HUES64 (cell line): ENCODE measurements around the gene ZNF106.

ENCODE experiments used
- H3K27ac ChIP-seq: 2 replicates; pipeline ENCODE4 v1.7.0; 2013; ENCODE audit warnings: low read depth, low read length, inconsistent platforms
- H3K27me3 ChIP-seq: 2 replicates; pipeline ENCODE4 v1.6.1; 2013; ENCODE audit warnings: mild to moderate bottlenecking, low read length; ENCODE audit not compliant: insufficient read depth
- H3K36me3 ChIP-seq: 2 replicates; pipeline ENCODE4 v1.6.1; 2013; ENCODE audit warnings: mild to moderate bottlenecking, low read length; ENCODE audit not compliant: insufficient read depth
- H3K4me1 ChIP-seq: 2 replicates; pipeline ENCODE4 v1.6.1; 2013; ENCODE audit warnings: mild to moderate bottlenecking, low read length, moderate library complexity; ENCODE audit not compliant: insufficient read depth
- H3K4me3 ChIP-seq: 2 replicates; pipeline ENCODE4 v1.5.1; 2013; ENCODE audit warnings: mild to moderate bottlenecking, low read length, moderate library complexity
- H3K9ac ChIP-seq: 2 replicates; pipeline ENCODE4 v1.6.1; 2013; ENCODE audit warnings: mild to moderate bottlenecking, low read depth, low read length
- H3K9me3 ChIP-seq: 2 replicates; pipeline ENCODE4 v1.6.1; 2013; ENCODE audit warnings: low read depth, low read length; ENCODE audit not compliant: insufficient read depth
- WGBS: fragments of 150-250, 120-280 bp; methylation state at CpG from one replicate; pipeline ENCODE4 v1.1.7; 2013; ENCODE audit warnings: missing lambda C conversion rate; 5-methylcytosine and 5-hydroxymethylcytosine counted together

Gene ZNF106

DNA sequence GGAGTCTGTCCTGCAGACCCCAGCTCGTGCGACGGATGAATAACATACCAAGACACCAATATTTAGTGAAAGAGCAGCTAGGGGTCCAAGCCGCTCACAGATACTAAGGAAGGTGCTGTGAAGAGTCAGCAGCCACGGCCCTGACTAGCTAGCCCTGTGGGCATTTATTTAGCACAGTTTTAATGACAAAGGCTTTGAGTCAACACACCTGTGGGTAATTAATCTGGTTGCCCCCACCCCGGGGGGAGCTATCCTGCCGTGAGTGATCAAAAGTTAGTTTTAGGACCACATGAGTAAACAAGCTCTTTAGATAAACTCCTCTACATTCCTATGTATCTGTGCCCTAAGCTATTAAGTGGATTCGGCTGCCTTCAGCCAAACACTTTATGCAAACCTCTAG lies 112.9 kb downstream of the ZNF106 start:
- peaks cover 10% of the 10 kb centered on the region; the same call in 1 of the 2 replicates for H3K27me3 ChIP-seq
- 73% methylated on average over 8 of the region's 8 CpGs for WGBS

DNA sequence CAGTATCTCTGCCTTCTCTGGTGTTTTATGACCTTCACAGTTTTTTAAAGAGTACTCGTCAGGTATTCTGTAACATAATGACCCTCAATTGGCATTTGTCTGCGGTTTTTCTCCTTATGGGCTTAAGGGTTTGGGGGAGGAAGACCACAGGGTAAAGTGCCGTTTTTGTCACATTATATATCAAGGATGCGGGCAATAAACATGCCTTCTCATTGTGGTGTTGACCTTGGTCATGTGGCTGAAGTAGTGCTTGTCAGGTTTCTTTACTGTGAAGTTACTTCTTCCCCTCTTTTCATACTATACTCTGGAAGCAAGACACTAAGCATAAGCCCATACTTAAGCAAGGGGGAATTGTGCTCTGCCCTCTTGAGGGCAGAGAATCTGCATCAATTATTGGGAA lies 115.0 kb downstream of the ZNF106 start:
- WGBS, result 87% methylated on average over 4 of the region's 4 CpGs
- no peak overlapping the region for H3K9ac ChIP-seq

More for the DNA sequence above, 112.9 kb downstream of the ZNF106 start:
- no peaks in the 10 kb centered on the region for H3K4me1 ChIP-seq
- H3K9ac ChIP-seq, result no peak overlapping the region
- H3K9me3 ChIP-seq, result peaks cover 22% of the 10 kb centered on the region
- H3K36me3 ChIP-seq, result no peaks in the 10 kb centered on the region
- H3K27ac ChIP-seq, result no peak overlapping the region
- H3K4me3 ChIP-seq, result no peak overlapping the region

DNA sequence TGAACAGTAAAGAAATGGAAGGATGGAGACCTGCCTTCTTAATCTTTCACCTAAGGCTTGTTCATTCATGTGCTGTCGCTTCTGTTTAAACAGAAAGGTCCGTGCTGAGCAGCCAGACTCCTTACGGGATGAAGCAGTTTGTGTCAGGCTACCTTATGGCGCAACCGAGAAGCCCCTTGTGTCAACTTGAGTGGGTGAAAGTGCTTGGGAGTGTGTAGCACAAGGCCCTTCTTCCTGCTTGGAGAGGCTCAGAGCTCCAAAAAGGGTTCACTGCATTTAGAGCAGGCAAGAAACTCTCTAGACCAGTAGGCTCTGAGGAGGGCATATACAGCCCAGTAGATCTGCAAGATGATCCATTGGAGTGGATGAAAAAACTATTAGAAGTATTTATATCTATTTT lies 115.7 kb downstream of the ZNF106 start:
- no peak overlapping the region for H3K9ac ChIP-seq
- peaks cover 10% of the 10 kb centered on the region; the same call in 1 of the 2 replicates for H3K27me3 ChIP-seq
- 94% methylated on average over 5 of the region's 5 CpGs for WGBS

More for the DNA sequence above, 115.0 kb downstream of the ZNF106 start:
- Histone ChIP-seq H3K9me3 (peaks cover 28% of the 10 kb centered on the region), H3K27ac (no peak overlapping the region), H3K4me3 (no peak overlapping the region), H3K4me1 (no peaks in the 10 kb centered on the region), H3K27me3 (peaks cover 10% of the 10 kb centered on the region; the same call in 1 of the 2 replicates), H3K36me3 (no peaks in the 10 kb centered on the region)

DNA sequence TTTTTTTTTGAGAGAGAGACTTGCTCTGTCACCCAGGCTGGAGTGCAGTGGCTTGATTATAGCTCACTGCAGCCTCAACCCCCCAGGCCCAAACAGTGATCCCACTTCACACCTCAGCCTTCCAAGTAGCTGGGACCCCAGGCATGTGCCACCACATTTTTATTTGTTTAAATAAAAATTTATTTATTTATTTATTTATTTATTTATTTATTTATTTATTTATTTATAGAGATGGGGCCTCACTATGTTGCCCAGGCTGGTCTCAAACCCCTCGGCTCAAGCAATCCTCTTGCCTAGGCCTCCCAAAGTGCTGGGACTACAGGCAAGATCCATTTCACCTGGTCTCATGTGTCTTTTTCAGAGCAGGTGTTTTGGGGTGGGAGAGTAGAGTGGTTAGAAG lies 116.1 kb downstream of the ZNF106 start:
- Histone ChIP-seq H3K4me3 (no peak overlapping the region), H3K36me3 (no peaks in the 10 kb centered on the region), H3K27me3 (peaks cover 10% of the 10 kb centered on the region; the same call in 1 of the 2 replicates), H3K9me3 (peaks cover 30% of the 10 kb centered on the region), H3K9ac (no peak overlapping the region), H3K27ac (no peak overlapping the region), H3K4me1 (no peaks in the 10 kb centered on the region)
- WGBS, result 97% methylated on average over 1 of the region's 1 CpG

More for the DNA sequence above, 115.7 kb downstream of the ZNF106 start:
- no peak overlapping the region for H3K4me3 ChIP-seq
- no peak overlapping the region for H3K27ac ChIP-seq
- no peaks in the 10 kb centered on the region for H3K36me3 ChIP-seq
- peaks cover 30% of the 10 kb centered on the region for H3K9me3 ChIP-seq
- H3K4me1 ChIP-seq, result no peaks in the 10 kb centered on the region

DNA sequence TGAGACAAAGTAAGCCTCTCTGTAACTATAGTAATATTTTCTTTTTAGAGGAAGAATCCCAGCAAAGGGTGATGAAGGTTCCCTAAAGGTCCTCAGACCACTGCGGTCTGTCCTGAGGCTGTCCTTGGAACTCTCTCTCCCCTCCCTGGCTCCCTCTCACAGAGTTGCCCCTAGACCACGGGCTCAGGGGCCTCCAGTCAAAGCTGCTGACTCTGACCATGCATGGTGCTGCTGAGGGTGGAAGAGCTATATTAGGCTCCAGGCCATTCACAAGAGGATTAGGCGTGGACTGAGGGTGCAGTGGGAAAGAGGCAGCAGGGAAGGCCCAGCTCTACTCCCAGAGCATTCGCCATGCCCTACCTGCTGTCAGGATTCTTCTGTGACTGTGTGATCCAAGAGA lies 117.0 kb downstream of the ZNF106 start:
- Histone ChIP-seq H3K27ac (no peak overlapping the region), H3K27me3 (peaks cover 10% of the 10 kb centered on the region; the same call in 1 of the 2 replicates), H3K9me3 (peaks cover 32% of the 10 kb centered on the region), H3K4me1 (no peaks in the 10 kb centered on the region), H3K36me3 (no peaks in the 10 kb centered on the region), H3K9ac (no peak overlapping the region), H3K4me3 (no peak overlapping the region)
- 94% methylated on average over 4 of the region's 4 CpGs for WGBS

DNA sequence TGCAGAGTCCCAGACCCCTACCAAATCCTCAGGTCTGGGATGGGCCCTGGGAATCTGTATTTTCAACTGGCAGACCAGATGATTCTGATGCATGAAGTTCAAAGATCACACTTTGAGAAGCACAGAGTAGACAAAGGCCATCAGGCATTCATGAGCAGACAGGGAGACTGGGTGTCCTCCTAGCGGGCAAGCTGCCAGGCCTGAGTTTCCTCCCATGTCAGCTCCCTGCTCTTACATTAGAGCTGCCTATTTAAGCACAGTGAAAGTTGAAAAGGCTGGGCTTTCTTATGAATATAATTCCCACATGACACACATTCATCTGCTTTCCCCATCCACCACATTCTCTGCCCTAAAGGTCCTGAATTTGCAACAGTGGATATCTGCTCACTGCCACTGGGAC lies 117.7 kb downstream of the ZNF106 start:
- H3K27me3 ChIP-seq, result peaks cover 10% of the 10 kb centered on the region; the same call in 1 of the 2 replicates
- no peaks in the 10 kb centered on the region for H3K4me1 ChIP-seq
- H3K9me3 ChIP-seq, result peaks cover 33% of the 10 kb centered on the region
- 100% methylated on average over 1 of the region's 1 CpG for WGBS
- no peak overlapping the region for H3K4me3 ChIP-seq
- H3K27ac ChIP-seq, result no peak overlapping the region
- no peaks in the 10 kb centered on the region for H3K36me3 ChIP-seq
- no peak overlapping the region for H3K9ac ChIP-seq

DNA sequence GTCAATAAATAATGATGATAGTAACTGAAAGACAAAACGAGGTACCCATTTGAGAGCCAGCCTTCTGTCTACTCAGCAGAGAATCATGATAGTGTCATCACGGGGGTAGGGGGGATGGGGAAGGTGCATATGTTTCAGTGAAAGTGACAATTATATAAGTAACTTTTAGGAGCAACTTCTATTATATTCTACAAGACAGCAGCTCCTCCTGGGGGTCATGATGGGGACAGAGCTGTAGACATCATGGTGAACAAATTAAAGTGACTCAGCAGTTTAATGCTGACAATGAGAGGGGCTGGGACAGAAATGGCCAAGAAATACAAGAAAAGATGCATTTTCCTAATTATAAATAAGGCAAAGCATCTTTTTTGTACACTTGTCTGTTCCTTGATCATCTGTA lies 119.8 kb downstream of the ZNF106 start:
- H3K27me3 ChIP-seq, result 0 out of 2 replicates have a peak, but pooled peaks cover 5% of the 10 kb centered on the region
- H3K27ac ChIP-seq, result no peak overlapping the region
- 93% methylated on average over 2 of the region's 2 CpGs for WGBS
- H3K36me3 ChIP-seq, result no peaks in the 10 kb centered on the region
- H3K4me3 ChIP-seq, result no peak overlapping the region
- H3K9me3 ChIP-seq, result peaks cover 22% of the 10 kb centered on the region
- H3K9ac ChIP-seq, result no peak overlapping the region
- H3K4me1 ChIP-seq, result no peaks in the 10 kb centered on the region

DNA sequence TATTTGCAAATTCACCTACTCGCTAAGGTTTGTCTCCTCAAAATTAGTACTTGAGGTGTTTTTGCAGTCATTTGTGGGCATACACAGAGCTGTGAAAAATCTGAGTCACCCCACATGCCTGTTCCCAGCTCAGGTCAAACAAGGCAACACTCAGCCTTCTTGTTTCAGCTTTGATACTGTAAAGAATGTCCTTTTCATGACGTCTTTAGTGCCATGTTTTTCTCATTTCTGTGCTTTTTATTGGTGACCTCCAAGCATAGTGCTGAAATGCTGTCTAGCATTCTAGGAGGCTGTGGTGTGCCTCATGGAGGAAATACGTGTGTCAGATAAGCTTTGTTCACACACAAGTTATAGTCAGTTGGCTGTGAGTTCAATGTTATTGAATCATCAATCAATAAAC lies 122.8 kb downstream of the ZNF106 start:
- 94% methylated on average over 3 of the region's 3 CpGs for WGBS
- H3K27me3 ChIP-seq, result peaks cover 3% of the 10 kb centered on the region; the same call in 1 of the 2 replicates
- H3K27ac ChIP-seq, result no peak overlapping the region
- H3K4me3 ChIP-seq, result no peak overlapping the region
- peaks cover 11% of the 10 kb centered on the region for H3K4me1 ChIP-seq
- peaks cover 22% of the 10 kb centered on the region for H3K9me3 ChIP-seq
- no peaks in the 10 kb centered on the region for H3K36me3 ChIP-seq
- H3K9ac ChIP-seq, result no peak overlapping the region

DNA sequence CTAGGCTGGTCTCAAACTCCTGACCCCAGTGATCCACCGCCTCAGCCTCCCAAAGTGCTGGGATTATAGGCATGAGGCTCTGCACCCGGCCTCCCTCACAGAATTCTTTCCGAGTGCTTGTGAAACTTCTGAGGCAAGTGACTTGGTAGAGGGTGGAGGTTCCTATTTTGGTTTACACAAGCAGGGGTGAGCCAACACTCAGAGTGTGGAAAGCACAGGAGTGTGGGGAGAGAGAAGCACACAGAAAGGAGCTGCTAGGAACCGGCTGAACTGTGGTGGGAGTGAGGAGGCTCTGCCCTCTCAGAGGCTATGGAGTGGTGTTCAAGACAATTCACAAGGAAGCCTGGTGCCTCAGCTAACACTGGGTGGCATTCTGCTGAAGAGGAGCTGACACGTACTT lies 123.9 kb downstream of the ZNF106 start:
- H3K9me3 ChIP-seq, result peaks cover 22% of the 10 kb centered on the region
- peaks cover 3% of the 10 kb centered on the region; the same call in 1 of the 2 replicates for H3K27me3 ChIP-seq
- H3K4me3 ChIP-seq, result no peak overlapping the region
- 82% methylated on average over 5 of the region's 5 CpGs for WGBS
- no peaks in the 10 kb centered on the region for H3K36me3 ChIP-seq
- peaks cover 17% of the 10 kb centered on the region for H3K4me1 ChIP-seq
- no peak overlapping the region for H3K27ac ChIP-seq
- no peak overlapping the region for H3K9ac ChIP-seq

DNA sequence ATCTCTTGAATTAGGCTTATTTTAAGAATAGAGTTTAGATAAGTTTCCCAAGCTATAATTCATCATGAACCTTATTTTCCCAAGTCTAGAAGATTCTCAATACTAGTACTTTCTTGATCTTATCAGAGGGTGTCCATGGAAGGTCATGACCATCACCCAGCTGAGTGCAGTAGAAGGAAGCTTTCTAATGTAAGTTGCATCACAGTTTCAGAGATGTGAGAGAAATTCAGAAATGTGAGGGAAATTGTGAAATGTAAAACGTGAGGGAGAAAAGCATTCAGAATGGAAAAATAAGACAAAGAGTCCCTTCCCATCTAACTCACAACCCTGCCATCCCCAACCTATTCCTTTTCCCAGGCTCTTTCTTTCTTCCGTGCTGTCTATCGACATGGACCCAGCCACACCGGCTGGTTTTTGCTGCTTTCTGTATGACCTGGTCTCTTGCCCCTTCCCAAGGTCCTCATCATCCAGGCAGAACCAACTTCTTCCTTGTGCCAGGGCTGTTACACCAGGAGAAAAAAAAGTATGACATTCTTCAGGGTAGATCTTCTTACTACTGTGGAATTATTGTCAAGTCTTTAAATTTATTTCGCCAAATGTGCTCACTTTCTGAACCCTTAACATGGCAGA lies 124.9 kb downstream of the ZNF106 start:
- Histone ChIP-seq H3K9me3 (peaks cover 18% of the 10 kb centered on the region), H3K4me1 (peaks cover 17% of the 10 kb centered on the region), H3K9ac (no peak overlapping the region), H3K36me3 (no peaks in the 10 kb centered on the region), H3K27me3 (peaks cover 3% of the 10 kb centered on the region; the same call in 1 of the 2 replicates), H3K4me3 (no peak overlapping the region), H3K27ac (no peak overlapping the region)
- over 99% methylated on average over 5 of the region's 5 CpGs for WGBS

DNA sequence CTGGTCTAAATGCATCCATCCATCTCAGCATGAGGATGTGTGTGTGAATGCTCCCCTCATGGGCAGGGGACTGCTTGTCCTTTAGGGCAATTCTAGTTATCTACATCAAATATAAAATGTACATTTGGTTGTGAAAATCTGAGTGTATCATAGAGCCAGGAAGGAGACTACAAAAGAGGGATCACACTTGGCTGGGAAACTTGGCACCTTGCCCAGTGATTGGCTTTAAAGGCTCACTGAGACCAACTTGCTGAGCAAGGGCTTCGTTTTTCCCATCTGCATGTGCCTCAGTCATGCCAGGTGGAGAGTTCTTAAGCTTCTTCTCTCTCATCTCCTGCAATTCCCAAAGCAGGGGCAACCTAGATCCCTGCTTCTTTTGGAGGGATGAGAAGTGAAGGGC lies 126.4 kb downstream of the ZNF106 start:
- H3K27me3 ChIP-seq, result peaks cover 3% of the 10 kb centered on the region; the same call in 1 of the 2 replicates
- H3K4me3 ChIP-seq, result no peak overlapping the region
- H3K36me3 ChIP-seq, result no peaks in the 10 kb centered on the region
- WGBS, result 97% methylated on average over 1 of the region's 1 CpG
- no peak overlapping the region for H3K9ac ChIP-seq
- H3K4me1 ChIP-seq, result peaks cover 17% of the 10 kb centered on the region
- H3K9me3 ChIP-seq, result peaks cover 14% of the 10 kb centered on the region
- no peak overlapping the region for H3K27ac ChIP-seq
